Measurements from ENCODE around the gene FOXP1.
A peak's percentile ranks its signal among the peaks of the same experiment; 100 is the strongest.

The FOXP1 gene

DNA sequence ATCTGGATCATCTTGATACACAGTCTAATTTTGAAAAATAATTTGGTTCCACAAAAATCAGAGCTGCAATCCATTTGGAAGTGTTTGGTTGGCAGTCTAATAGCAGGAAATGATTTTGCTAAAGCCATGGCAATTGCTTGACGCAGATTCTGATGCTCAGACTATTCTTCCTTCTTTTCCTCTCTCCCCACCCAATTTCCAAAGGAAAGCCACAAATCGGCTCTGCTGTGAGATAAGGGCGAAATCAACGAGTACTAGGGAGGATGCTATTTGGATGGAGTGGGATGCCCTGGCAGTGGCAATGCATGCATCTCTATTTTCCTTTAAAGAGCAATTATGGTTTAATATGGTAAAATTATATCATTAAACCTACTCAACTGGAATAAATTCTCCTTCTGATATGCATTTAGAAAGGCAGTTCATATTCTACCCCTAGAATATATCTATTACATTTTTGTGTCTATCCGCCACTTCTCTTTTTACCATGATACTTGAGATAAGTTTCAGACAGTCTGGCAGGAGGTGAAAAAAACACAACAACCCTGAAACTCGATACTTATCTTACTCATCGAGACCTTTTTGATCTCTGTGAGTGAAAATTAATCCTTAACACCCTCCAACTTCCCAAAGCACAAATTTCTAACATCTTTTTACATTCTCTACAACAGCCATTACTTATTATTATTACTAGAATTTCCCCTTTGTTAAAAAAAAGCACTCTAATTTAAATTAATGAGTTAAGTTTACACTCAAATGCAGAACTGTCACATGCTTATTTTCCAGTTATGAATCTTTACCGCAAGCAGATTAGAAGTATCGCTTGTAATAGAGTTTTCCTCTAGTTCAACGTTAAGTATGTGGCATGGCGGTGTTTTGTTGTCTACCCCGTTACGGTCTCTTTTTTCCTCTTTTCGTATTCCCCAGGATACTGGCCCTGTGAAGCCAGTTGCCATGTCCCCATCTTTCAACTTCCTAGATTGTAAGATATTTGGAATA lies 433.3 kb downstream of the FOXP1 start:
- no peak for DNase-seq (ENCODE audit: low read depth in 2 of 2)
- TF ChIP-seq CTCF (IDR thresholded peaks at IDR 0.05; ENCODE audit: low read depth, low read length) = no peak
- no peak overlapping the region for H3K4me3 ChIP-seq (replicated peaks in 1 of 2; ENCODE audit: low read depth in 2 of 2, low read length in 2 of 2)

GRCh38 chr3:71148455-71149060 lies 435.0 kb downstream of the FOXP1 start:
- no peak for TF ChIP-seq CTCF (IDR thresholded peaks at IDR 0.05; ENCODE audit: low read depth, low read length)
- DNase-seq (ENCODE audit: low read depth in 2 of 2) = no peak
- H3K4me3 ChIP-seq (replicated peaks in 1 of 2; ENCODE audit: low read depth in 2 of 2, low read length in 2 of 2) = no peak overlapping the region

DNA sequence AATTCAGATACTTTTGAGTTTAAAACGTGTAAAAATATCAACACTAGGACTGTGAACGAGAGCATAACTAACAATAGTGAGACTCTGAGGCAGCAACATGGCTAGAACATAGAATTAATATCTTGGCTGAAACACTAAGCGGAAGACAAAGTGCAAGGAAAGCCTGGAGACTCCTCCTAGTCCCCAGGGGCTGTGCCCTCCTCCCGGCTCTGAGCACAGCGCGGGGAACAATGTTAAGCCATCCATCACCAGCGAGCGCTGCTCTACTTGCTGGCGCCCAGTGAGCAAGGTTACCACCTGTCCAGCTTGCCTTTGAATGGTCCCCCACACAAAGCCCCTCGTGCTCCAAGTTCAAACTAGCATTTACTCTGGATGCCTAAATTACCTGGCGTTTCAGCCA lies 436.9 kb downstream of the FOXP1 start:
- no peak overlapping the region for H3K4me3 ChIP-seq (replicated peaks in 1 of 2; ENCODE audit: low read depth in 2 of 2, low read length in 2 of 2)
- no peak for DNase-seq (ENCODE audit: low read depth in 2 of 2)
- no peak for TF ChIP-seq CTCF (IDR thresholded peaks at IDR 0.05; ENCODE audit: low read depth, low read length)

GRCh38 chr3:71145954-71146353 lies 437.6 kb downstream of the FOXP1 start:
- no peak for TF ChIP-seq CTCF (IDR thresholded peaks at IDR 0.05; ENCODE audit: low read depth, low read length)
- DNase-seq (ENCODE audit: low read depth in 2 of 2) = no peak
- no peak overlapping the region for H3K4me3 ChIP-seq (replicated peaks in 1 of 2; ENCODE audit: low read depth in 2 of 2, low read length in 2 of 2)

DNA sequence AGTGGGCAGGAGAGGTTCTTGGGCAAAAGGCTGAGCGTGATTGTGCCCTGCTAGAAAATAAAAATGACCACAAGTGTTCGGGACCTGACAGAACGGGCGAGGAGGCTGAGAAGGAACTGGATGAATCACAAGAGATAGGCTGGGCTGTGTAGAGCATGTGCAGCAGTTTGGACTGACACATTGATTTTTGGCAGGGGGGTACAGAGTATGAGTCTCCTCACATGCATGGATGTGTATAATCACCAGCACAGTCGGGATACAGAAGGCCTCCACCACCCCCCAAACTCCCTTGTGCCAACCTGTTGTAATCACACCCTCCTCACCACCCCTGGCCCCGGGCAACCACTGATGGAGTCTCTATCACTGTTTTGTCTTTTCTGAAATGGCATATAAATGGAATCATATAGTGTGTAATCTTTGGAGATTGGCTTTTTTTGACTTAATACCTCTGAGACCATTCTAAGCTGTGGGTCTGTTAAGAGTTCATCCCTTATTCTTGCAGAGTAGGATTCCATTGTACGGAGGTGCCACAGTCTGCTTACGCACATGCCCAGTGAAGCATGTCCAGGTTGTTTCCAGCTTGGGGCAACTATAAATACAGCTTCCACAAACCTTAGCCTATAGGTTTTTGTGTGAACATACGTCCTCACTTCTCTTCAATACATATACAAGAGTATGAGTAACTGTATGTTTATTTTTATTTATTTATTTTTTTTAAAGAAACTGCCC lies 438.8 kb downstream of the FOXP1 start:
- H3K4me3 ChIP-seq (replicated peaks in 1 of 2; ENCODE audit: low read depth in 2 of 2, low read length in 2 of 2) = no peak overlapping the region
- peak in 1 of 2 donors; percentile 11 for DNase-seq (ENCODE audit: low read depth in 2 of 2)
- TF ChIP-seq CTCF (IDR thresholded peaks at IDR 0.05; ENCODE audit: low read depth, low read length) = no peak

DNA sequence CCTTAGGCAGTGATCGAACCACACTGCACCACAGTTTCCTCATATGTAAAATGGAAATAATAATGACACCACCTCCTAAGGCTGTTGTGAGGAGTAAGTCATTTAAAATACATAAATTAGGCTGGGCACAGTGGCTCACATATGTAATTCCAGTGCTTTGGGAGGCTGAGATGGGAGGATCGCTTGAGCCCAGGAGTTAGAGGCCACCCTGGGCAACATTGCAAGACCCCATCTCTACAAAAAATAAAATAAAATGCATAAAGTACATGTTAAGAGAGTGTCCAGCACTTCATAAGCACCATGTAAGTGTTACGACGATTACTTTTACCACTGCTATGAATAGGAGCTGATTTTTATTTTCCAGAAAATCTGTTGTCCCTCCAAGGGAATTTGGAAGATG lies 440.0 kb downstream of the FOXP1 start:
- DNase-seq (ENCODE audit: low read depth in 2 of 2) = no peak
- TF ChIP-seq CTCF (IDR thresholded peaks at IDR 0.05; ENCODE audit: low read depth, low read length) = no peak

More for the DNA sequence above, 440.0 kb downstream of the FOXP1 start:
- H3K4me3 ChIP-seq (replicated peaks in 1 of 2; ENCODE audit: low read depth in 2 of 2, low read length in 2 of 2) = no peak overlapping the region

All from cardiac fibroblast (primary cell).